ENCODE data around the gene TARDBP. TPM values are rescaled to one million over a fixed set of nuclear protein-coding genes. Genes with fewer than 3 reads are reported as not detected.

TARDBP gene
- total RNA-seq, 1 donor from 2014 or later, result 253 TPM

- H3K4me3 Mint-ChIP-seq, result no peak overlapping the region
- no peaks in the 10 kb centered on the region for H3K9me3 Mint-ChIP-seq
- no peaks in the 10 kb centered on the region for H3K27me3 Mint-ChIP-seq (ENCODE audit: low read depth)
- peaks cover 19% of the 10 kb centered on the region for H3K36me3 Mint-ChIP-seq (ENCODE audit: low read depth)
- no peak for DNase-seq (ENCODE audit: low read depth, low spot score)
- H3K27ac Mint-ChIP-seq (ENCODE audit: unreplicated experiment), result no peak overlapping the region
- H3K4me1 Mint-ChIP-seq, result peaks cover 26% of the 10 kb centered on the region
- TF ChIP-seq CTCF (conservative IDR thresholded peaks at IDR 0.05), result no peak
These were observed 52.5 kb downstream of the TARDBP start for GRCh38 chr1:11064942-11065341.

GRCh38 chr1:11065796-11066195, 53.3 kb downstream of the TARDBP start:
- peak overlapping the region; percentile 61 for H3K4me3 Mint-ChIP-seq
- peaks cover 20% of the 10 kb centered on the region for H3K4me1 Mint-ChIP-seq
- H3K27ac Mint-ChIP-seq (ENCODE audit: unreplicated experiment), result no peak overlapping the region
- no peak for DNase-seq (ENCODE audit: low read depth, low spot score)
- no peaks in the 10 kb centered on the region for H3K9me3 Mint-ChIP-seq
- H3K36me3 Mint-ChIP-seq (ENCODE audit: low read depth), result peaks cover 19% of the 10 kb centered on the region
- no peak for TF ChIP-seq CTCF (conservative IDR thresholded peaks at IDR 0.05)
- no peaks in the 10 kb centered on the region for H3K27me3 Mint-ChIP-seq (ENCODE audit: low read depth)

- no peak for TF ChIP-seq CTCF (conservative IDR thresholded peaks at IDR 0.05)
- peaks cover 27% of the 10 kb centered on the region for H3K36me3 Mint-ChIP-seq (ENCODE audit: low read depth)
- no peaks in the 10 kb centered on the region for H3K9me3 Mint-ChIP-seq
- no peaks in the 10 kb centered on the region for H3K27me3 Mint-ChIP-seq (ENCODE audit: low read depth)
- no peak for DNase-seq (ENCODE audit: low read depth, low spot score)
- H3K27ac Mint-ChIP-seq (ENCODE audit: unreplicated experiment), result peak overlapping the region; percentile 19
- H3K4me3 Mint-ChIP-seq, result no peak overlapping the region
- H3K4me1 Mint-ChIP-seq, result peaks cover 3% of the 10 kb centered on the region
These were observed 55.5 kb downstream of the TARDBP start for GRCh38 chr1:11067716-11068599.

GRCh38 chr1:11068600-11069473, 56.4 kb downstream of the TARDBP start:
- Mint-ChIP-seq H3K4me3 (no peak overlapping the region), H3K36me3 (ENCODE audit: low read depth) (peaks cover 27% of the 10 kb centered on the region), H3K27me3 (ENCODE audit: low read depth) (no peaks in the 10 kb centered on the region), H3K4me1 (peaks cover 3% of the 10 kb centered on the region), H3K9me3 (no peaks in the 10 kb centered on the region), H3K27ac (ENCODE audit: unreplicated experiment) (peak overlapping the region; percentile 69)
- DNase-seq (ENCODE audit: low read depth, low spot score), result no peak
- TF ChIP-seq CTCF (conservative IDR thresholded peaks at IDR 0.05), result no peak

- no peaks in the 10 kb centered on the region for H3K27me3 Mint-ChIP-seq (ENCODE audit: low read depth)
- H3K36me3 Mint-ChIP-seq (ENCODE audit: low read depth), result peaks cover 22% of the 10 kb centered on the region
- no peaks in the 10 kb centered on the region for H3K9me3 Mint-ChIP-seq
- H3K4me3 Mint-ChIP-seq, result no peak overlapping the region
- TF ChIP-seq CTCF (conservative IDR thresholded peaks at IDR 0.05), result no peak
- no peak overlapping the region for H3K27ac Mint-ChIP-seq (ENCODE audit: unreplicated experiment)
- peaks cover 3% of the 10 kb centered on the region for H3K4me1 Mint-ChIP-seq
- no peak for DNase-seq (ENCODE audit: low read depth, low spot score)
These were observed 58.4 kb downstream of the TARDBP start for GRCh38 chr1:11070876-11071275.

Data from neural crest cell (in vitro differentiated cells).